GM23338 (cell line): ENCODE data around the gene TM6SF1. TPM values are rescaled to one million over a fixed set of nuclear protein-coding genes. Genes with fewer than 3 reads are reported as not detected.

ENCODE experiments used
- ATAC-seq: fragments of 200-7000 bp; cut with Tn5 transposase; 3 replicates; pipeline ENCODE4 v1.9.1; 2020
- DNase-seq: peaks from one replicate; pipeline ENCODE4 v3.0.0-alpha.2; 2015; ENCODE audit warnings: low spot score
- H2AFZ ChIP-seq: fragments of 200-600 bp; sonication (generic); 2 replicates; pipeline ENCODE4 v1.8.0; 2016; ENCODE audit warnings: antibody characterized with exemption, mild to moderate bottlenecking, moderate library complexity
- H3F3A ChIP-seq: fragments of 200-600 bp; sonication (generic); replicated peaks from 2 replicates; pipeline ENCODE4 v1.8.0; 2017; ENCODE audit warnings: antibody characterized with exemption, mixed run types, low read depth
- H3K27ac ChIP-seq: fragments of 200-600 bp; sonication (generic); 2 replicates; pipeline ENCODE4 v1.6.1; 2016; ENCODE audit warnings: low read depth
- H3K27me3 ChIP-seq: fragments of 200-600 bp; sonication (generic); 2 replicates; pipeline ENCODE4 v1.8.0; 2016; ENCODE audit warnings: mild to moderate bottlenecking, mixed run types, moderate library complexity; ENCODE audit not compliant: insufficient read depth
- H3K36me3 ChIP-seq: fragments of 200-600 bp; sonication (generic); 2 replicates; pipeline ENCODE4 v1.8.0; 2016; ENCODE audit warnings: mild to moderate bottlenecking; ENCODE audit not compliant: insufficient read depth
- H3K4me1 ChIP-seq: fragments of 200-600 bp; sonication (generic); 2 replicates; pipeline ENCODE4 v1.8.0; 2016; ENCODE audit warnings: mild to moderate bottlenecking, moderate library complexity; ENCODE audit not compliant: insufficient read depth
- H3K4me2 ChIP-seq: fragments of 200-600 bp; sonication (generic); 2 replicates; pipeline ENCODE4 v1.7.1; 2017; ENCODE audit warnings: mixed run types
- H3K4me3 ChIP-seq: fragments of 200-600 bp; sonication (generic); 2 replicates; pipeline ENCODE4 v1.6.1; 2016; ENCODE audit warnings: mixed run types
- H3K79me2 ChIP-seq: fragments of 200-600 bp; sonication (generic); replicated peaks from 2 replicates; pipeline ENCODE4 v1.8.0; 2017; ENCODE audit warnings: mild to moderate bottlenecking; ENCODE audit not compliant: insufficient read depth
- H3K9me2 ChIP-seq: fragments of 200-600 bp; sonication (generic); 2 replicates; pipeline ENCODE4 v1.8.0; 2017; ENCODE audit not compliant: insufficient read depth
- H4K20me1 ChIP-seq: fragments of 200-600 bp; sonication (generic); replicated peaks from 2 replicates; pipeline ENCODE4 v1.8.0; 2017; ENCODE audit warnings: mild to moderate bottlenecking; ENCODE audit not compliant: insufficient read depth
- H3K27ac Mint-ChIP-seq: 2 replicates; pipeline ENCODE4 v1.8.0; 2020; ENCODE audit warnings: inconsistent platforms, mild to moderate bottlenecking, moderate library complexity, mixed read lengths
- H3K27me3 Mint-ChIP-seq: 3 replicates; pipeline ENCODE4 v1.8.0; 2022; ENCODE audit warnings: low read depth, mild to moderate bottlenecking, moderate library complexity, mixed read lengths, inconsistent platforms; ENCODE audit not compliant: insufficient read depth, poor library complexity
- H3K36me3 Mint-ChIP-seq: 3 replicates; pipeline ENCODE4 v1.8.0; 2021; ENCODE audit warnings: low read depth, mild to moderate bottlenecking, inconsistent platforms, moderate library complexity, mixed read lengths
- H3K4me1 Mint-ChIP-seq: 3 replicates; pipeline ENCODE4 v1.8.0; 2020; ENCODE audit warnings: mild to moderate bottlenecking, inconsistent platforms, mixed read lengths
- H3K4me3 Mint-ChIP-seq: 3 replicates; pipeline ENCODE4 v1.8.0; 2021; ENCODE audit warnings: moderate library complexity, mild to moderate bottlenecking, inconsistent platforms, mixed read lengths
- H3K9me3 Mint-ChIP-seq: 3 replicates; pipeline ENCODE4 v1.8.0; 2020; ENCODE audit warnings: moderate library complexity, mild to moderate bottlenecking, inconsistent platforms, mixed read lengths
- CREB1 ChIP-seq: fragments of 250-450 bp; sonication (Bioruptor Pico); IDR thresholded peaks from 2 replicates; pipeline ENCODE4 v1.5.0; 2020; ENCODE audit warnings: low read depth, mild to moderate bottlenecking, moderate library complexity
- CTCF ChIP-seq, 2 experiments: fragments of 200-600 bp in 1 of 2; sonication (generic) in 1 of 2; conservative IDR thresholded peaks; 2 replicates each; pipeline versions ENCODE4 v1.5.1 to v1.6.1; 2016 to 2017; ENCODE audit warnings: antibody characterized with exemption in 2 of 2, low read depth in 2 of 2, mild to moderate bottlenecking in 2 of 2, moderate library complexity in 1 of 2
- ETS1 ChIP-seq: IDR thresholded peaks from 2 replicates; pipeline ENCODE4 v1.6.1; 2016; ENCODE audit warnings: antibody characterized with exemption
- EZH2 ChIP-seq: fragments of 200-600 bp; sonication (generic); IDR thresholded peaks from one replicate; pipeline ENCODE4 v1.8.0; 2017; ENCODE audit warnings: antibody characterized with exemption, mild to moderate bottlenecking, low read depth; ENCODE audit not compliant: unreplicated experiment
- EZH2phosphoT487 ChIP-seq: fragments of 200-600 bp; sonication (generic); IDR thresholded peaks from one replicate; pipeline ENCODE4 v1.8.1; 2018; ENCODE audit warnings: antibody characterized with exemption; ENCODE audit not compliant: unreplicated experiment
- JUNB ChIP-seq: IDR thresholded peaks from one replicate; pipeline ENCODE4 v1.6.1; 2016; ENCODE audit warnings: antibody characterized with exemption; ENCODE audit not compliant: unreplicated experiment
- NANOG ChIP-seq: IDR thresholded peaks from 2 replicates; pipeline ENCODE4 v1.6.1; 2016; ENCODE audit warnings: antibody characterized with exemption, borderline replicate concordance
- POLR2AphosphoS5 ChIP-seq: IDR thresholded peaks from 2 replicates; pipeline ENCODE4 v1.6.1; 2016; ENCODE audit warnings: antibody characterized with exemption, low read depth
- REST ChIP-seq: IDR thresholded peaks from one replicate; pipeline ENCODE4 v1.6.1; 2018; ENCODE audit warnings: antibody characterized with exemption; ENCODE audit not compliant: unreplicated experiment
- STAT1 ChIP-seq: IDR thresholded peaks from one replicate; pipeline ENCODE4 v1.6.1; 2016; ENCODE audit warnings: antibody characterized with exemption; ENCODE audit not compliant: unreplicated experiment
- ZNF114 ChIP-seq: fragments of 250-450 bp; sonication (Bioruptor Pico); IDR thresholded peaks from 2 replicates; pipeline ENCODE4 v1.5.0; 2020; ENCODE audit warnings: mild to moderate bottlenecking, moderate library complexity
- ZNF331 ChIP-seq: fragments of 250-450 bp; sonication (Bioruptor Pico); IDR thresholded peaks from 2 replicates; pipeline ENCODE4 v1.5.0; 2020; ENCODE audit warnings: low read depth, mild to moderate bottlenecking, moderate library complexity
- ZNF462 ChIP-seq: fragments of 250-450 bp; sonication (Bioruptor Pico); IDR thresholded peaks from 2 replicates; pipeline ENCODE4 v1.5.0; 2020; ENCODE audit warnings: mild to moderate bottlenecking, moderate library complexity
- polyA plus RNA-seq: library from polyadenylated mRNA; unstranded; fragments of >200 nt; fragmentation: Nextera tagmentation; extraction: Ambion mirVana; gene quantifications from 2 replicates; pipeline ENCODE4 v1.2.1, GENCODE V29; 2016
- total RNA-seq: library from RNA; depleted of rRNA; stranded (reverse); fragments of >200 nt; shearing (Covaris generic); gene quantifications from 2 replicates; pipeline ENCODE4 v1.2.3, GENCODE V29; 2014

Gene TM6SF1
- total and polyA plus RNA-seq, 2 experiments from 2014 or later: 0.80 to 1.5 TPM

GRCh38 chr15:83123529-83123928 lies 16.1 kb downstream of the TM6SF1 start:
- H3K9me2 ChIP-seq: no peaks in the 10 kb centered on the region
- no peak overlapping the region for H2AFZ ChIP-seq
- Mint-ChIP-seq H3K36me3 (no peaks in the 10 kb centered on the region), H3K4me1 (peaks cover 3% of the 10 kb centered on the region), H3K4me3 (no peak overlapping the region), H3K27ac (no peak overlapping the region), H3K9me3 (no peaks in the 10 kb centered on the region), H3K27me3 (no peaks in the 10 kb centered on the region)
- H3K27ac ChIP-seq: no peak overlapping the region
- no peaks in the 10 kb centered on the region for H3K27me3 ChIP-seq
- no peaks in the 10 kb centered on the region; the same call in 1 of the 2 replicates for H4K20me1 ChIP-seq
- ATAC-seq: no peak
- H3F3A ChIP-seq: no peaks in the 10 kb centered on the region
- H3K4me1 ChIP-seq: no peaks in the 10 kb centered on the region
- DNase-seq: no peak
- H3K4me3 ChIP-seq: no peak overlapping the region
- no peak for TF ChIP-seq CREB1
- TF ChIP-seq ETS1: no peak
- TF ChIP-seq EZH2phosphoT487: no peak
- TF ChIP-seq JUNB: no peak
- TF ChIP-seq STAT1: no peak
- TF ChIP-seq REST: no peak
- no peak for TF ChIP-seq NANOG
- TF ChIP-seq CTCF (conservative IDR thresholded peaks at IDR 0.05; ENCODE audit: low read depth in 2 of 2): no peak
- no peak for TF ChIP-seq ZNF331 (CRISPR knock-in tag)
- TF ChIP-seq ZNF462 (CRISPR knock-in tag): no peak
- TF ChIP-seq ZNF114 (CRISPR knock-in tag): no peak
- no peak for TF ChIP-seq POLR2AphosphoS5
- no peak for TF ChIP-seq EZH2
- H3K36me3 ChIP-seq: no peaks in the 10 kb centered on the region; the same call in 1 of the 2 replicates
- H3K79me2 ChIP-seq: no peaks in the 10 kb centered on the region
- H3K4me2 ChIP-seq: no peak overlapping the region
